ENCODE results near the gene TBPL1.

The TBPL1 gene

GRCh38 chr6:134022650-134023049, 69.6 kb downstream of the TBPL1 start:
- Histone ChIP-seq H3K4me3 (ENCODE audit: low read length) (no peak overlapping the region), H3K9ac (ENCODE audit: low read length) (no peak overlapping the region), H3K9me3 (ENCODE audit: control insufficient read depth, low read length) (no peaks in the 10 kb centered on the region), H3K36me3 (ENCODE audit: control insufficient read depth, insufficient read depth, low read length) (no peaks in the 10 kb centered on the region), H3K4me1 (ENCODE audit: control insufficient read depth, insufficient read depth, low read length) (no peaks in the 10 kb centered on the region), H3K27me3 (ENCODE audit: control insufficient read depth, insufficient read depth, low read length) (no peaks in the 10 kb centered on the region)

- Histone ChIP-seq H3K9ac (ENCODE audit: low read length) (no peak overlapping the region), H3K27me3 (ENCODE audit: control insufficient read depth, insufficient read depth, low read length) (no peaks in the 10 kb centered on the region), H3K4me1 (ENCODE audit: control insufficient read depth, insufficient read depth, low read length) (no peaks in the 10 kb centered on the region)
These were observed 73.6 kb downstream of the TBPL1 start for GRCh38 chr6:134026597-134026996.

GRCh38 chr6:134028438-134028837, 75.4 kb downstream of the TBPL1 start:
- Histone ChIP-seq H3K4me3 (ENCODE audit: low read length) (no peak overlapping the region), H3K9me3 (ENCODE audit: control insufficient read depth, low read length) (no peaks in the 10 kb centered on the region), H3K4me1 (ENCODE audit: control insufficient read depth, insufficient read depth, low read length) (no peaks in the 10 kb centered on the region), H3K36me3 (ENCODE audit: control insufficient read depth, insufficient read depth, low read length) (no peaks in the 10 kb centered on the region), H3K27me3 (ENCODE audit: control insufficient read depth, insufficient read depth, low read length) (no peaks in the 10 kb centered on the region), H3K9ac (ENCODE audit: low read length) (no peak overlapping the region)

More at GRCh38 chr6:134026597-134026996, 73.6 kb downstream of the TBPL1 start:
- no peaks in the 10 kb centered on the region for H3K36me3 ChIP-seq (ENCODE audit: control insufficient read depth, insufficient read depth, low read length)
- H3K9me3 ChIP-seq (ENCODE audit: control insufficient read depth, low read length) = no peaks in the 10 kb centered on the region
- H3K4me3 ChIP-seq (ENCODE audit: low read length) = no peak overlapping the region

DNA sequence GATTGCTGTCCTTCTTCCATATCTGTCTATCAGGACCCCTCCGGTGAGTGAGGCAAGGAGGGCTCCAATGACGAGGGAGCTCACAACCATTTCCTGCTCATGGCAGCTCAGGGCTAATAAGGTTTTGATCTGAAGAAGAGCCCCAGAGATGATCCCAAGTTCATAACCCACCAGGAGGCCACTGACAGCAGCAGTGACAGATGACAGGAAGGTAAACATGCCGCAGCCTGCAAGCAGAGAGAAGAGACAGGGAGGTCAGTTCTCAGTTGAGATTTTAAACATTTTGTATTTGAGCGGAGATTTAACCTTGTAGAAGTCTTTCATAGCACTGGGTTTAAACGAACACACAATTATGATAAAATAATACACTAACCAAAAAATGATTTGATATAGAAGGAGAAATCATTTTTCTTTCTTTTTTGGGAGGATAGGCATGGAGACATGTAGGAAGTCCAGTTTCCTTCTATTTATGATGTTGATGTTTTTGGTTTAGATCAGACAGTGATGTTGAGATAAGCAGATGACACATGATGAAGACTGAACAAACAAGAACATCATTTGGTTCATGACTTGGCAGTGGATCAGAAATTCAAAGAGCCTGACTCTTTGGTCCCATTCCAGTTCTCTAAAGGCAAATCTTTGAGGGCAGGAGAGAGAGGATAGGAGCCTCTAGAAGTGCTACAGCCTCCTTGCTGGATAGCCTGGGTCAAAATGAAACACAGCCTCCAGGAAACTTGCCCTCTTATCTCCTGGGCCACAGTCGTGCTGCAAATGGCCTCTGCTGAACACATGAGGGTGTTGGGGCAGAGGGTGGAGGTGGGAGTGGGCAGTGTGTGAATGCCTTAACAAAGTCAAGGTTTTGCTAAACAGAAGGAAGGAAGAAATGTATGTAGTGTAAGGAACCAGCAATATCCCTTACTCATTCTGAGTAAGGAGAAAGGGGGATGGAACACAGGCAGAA, 76.8 kb downstream of the TBPL1 start:
- Histone ChIP-seq H3K27me3 (ENCODE audit: control insufficient read depth, insufficient read depth, low read length) (no peaks in the 10 kb centered on the region), H3K9ac (ENCODE audit: low read length) (no peak overlapping the region), H3K36me3 (ENCODE audit: control insufficient read depth, insufficient read depth, low read length) (no peaks in the 10 kb centered on the region), H3K4me3 (ENCODE audit: low read length) (no peak overlapping the region), H3K9me3 (ENCODE audit: control insufficient read depth, low read length) (no peaks in the 10 kb centered on the region), H3K4me1 (ENCODE audit: control insufficient read depth, insufficient read depth, low read length) (peaks cover 3% of the 10 kb centered on the region)

DNA sequence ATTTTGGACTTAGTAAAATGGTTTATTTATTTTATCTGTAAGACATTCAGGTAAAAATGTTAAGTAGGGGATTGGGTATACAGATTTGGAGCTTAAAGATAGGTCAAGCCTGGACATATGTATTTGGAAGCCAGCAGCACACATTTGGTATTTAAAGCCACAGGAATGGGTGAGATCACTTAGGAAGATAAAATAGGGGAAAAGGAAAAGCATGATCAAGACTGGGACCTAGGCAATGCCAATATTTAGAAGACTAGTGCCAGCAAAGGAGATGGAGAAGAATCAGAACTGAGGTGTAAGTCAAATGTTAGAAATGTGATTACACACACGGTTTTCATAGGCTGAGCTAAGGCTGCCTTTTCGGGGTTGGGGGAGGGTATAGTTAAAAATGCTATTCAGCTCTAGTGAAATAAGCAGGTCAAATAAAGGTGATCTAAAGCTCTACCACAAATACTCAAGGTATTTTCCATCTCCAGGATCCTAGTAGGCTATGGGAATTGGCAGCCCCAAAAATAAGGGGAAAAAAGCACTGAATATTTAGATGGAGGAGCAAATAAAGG, 78.8 kb downstream of the TBPL1 start:
- no peaks in the 10 kb centered on the region for H3K9me3 ChIP-seq (ENCODE audit: control insufficient read depth, low read length)
- H3K4me3 ChIP-seq (ENCODE audit: low read length) = no peak overlapping the region
- no peak overlapping the region for H3K9ac ChIP-seq (ENCODE audit: low read length)
- H3K36me3 ChIP-seq (ENCODE audit: control insufficient read depth, insufficient read depth, low read length) = no peaks in the 10 kb centered on the region
- no peaks in the 10 kb centered on the region for H3K27me3 ChIP-seq (ENCODE audit: control insufficient read depth, insufficient read depth, low read length)
- H3K4me1 ChIP-seq (ENCODE audit: control insufficient read depth, insufficient read depth, low read length) = peaks cover 15% of the 10 kb centered on the region

DNA sequence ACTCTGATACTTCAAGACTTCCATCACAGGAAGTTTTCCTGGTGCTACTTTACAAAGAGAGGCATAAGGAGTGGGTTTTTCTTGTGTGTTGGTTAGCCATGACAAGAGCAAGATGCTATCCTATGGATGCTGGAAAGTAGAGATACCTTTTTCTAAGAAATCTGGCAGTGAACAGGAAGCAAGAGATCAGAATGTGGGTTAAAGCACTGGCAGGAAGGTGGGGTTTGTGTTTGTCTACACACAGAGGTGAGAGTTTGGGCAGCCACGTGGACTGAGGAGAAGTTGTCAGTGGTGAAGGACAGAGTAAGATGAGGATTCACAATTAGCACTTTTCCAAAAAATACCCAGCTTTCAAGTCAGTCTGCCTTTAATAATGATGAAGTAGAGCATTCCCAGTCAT, 81.5 kb downstream of the TBPL1 start:
- H3K27me3 ChIP-seq (ENCODE audit: control insufficient read depth, insufficient read depth, low read length) = no peaks in the 10 kb centered on the region
- H3K36me3 ChIP-seq (ENCODE audit: control insufficient read depth, insufficient read depth, low read length) = no peaks in the 10 kb centered on the region
- H3K9ac ChIP-seq (ENCODE audit: low read length) = no peak overlapping the region
- H3K9me3 ChIP-seq (ENCODE audit: control insufficient read depth, low read length) = no peaks in the 10 kb centered on the region
- no peak overlapping the region for H3K4me3 ChIP-seq (ENCODE audit: low read length)
- H3K4me1 ChIP-seq (ENCODE audit: control insufficient read depth, insufficient read depth, low read length) = peaks cover 15% of the 10 kb centered on the region

DNA sequence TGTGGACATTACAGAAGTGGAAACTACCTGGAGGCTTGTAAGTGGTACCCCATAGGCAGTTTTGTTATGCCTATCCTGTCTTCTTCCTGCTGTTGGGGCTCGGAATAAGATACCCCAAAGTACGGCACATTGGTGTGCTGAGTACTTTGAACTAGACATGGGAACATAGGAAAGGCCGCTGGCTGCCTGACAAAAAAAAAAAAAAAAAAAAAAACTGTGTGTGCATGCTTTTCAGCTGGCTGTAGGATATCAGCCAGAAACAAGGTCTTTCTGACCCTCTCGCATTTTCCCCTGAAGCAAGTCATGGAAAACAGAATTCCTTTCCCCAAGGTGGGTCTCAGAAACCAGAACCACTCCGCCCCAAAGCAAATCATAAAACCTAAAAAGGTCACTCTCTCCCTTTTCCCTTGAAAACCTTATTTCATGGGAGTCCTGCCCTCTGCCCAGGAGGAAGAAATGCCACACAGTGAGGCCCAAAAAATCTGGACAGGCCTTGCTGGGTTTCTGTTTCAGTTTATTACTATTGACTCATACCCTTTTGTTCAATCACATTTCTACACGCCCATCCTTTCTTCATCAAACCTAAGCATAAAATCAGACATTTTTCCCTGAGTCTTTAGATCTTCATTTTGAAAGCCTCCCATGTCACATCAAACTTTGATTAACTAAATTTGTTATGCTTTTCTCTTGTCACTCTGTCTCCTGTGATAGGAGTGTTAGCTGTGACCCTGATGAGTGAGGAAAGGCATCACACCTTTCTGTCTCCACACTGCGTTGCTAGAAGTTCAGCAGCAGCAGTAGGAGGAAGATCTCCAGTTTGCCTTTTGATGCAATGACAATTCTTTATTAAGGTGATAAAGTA, 82.2 kb downstream of the TBPL1 start:
- H3K9ac ChIP-seq (ENCODE audit: low read length) = no peak overlapping the region
- H3K4me1 ChIP-seq (ENCODE audit: control insufficient read depth, insufficient read depth, low read length) = peaks cover 15% of the 10 kb centered on the region
- H3K9me3 ChIP-seq (ENCODE audit: control insufficient read depth, low read length) = no peaks in the 10 kb centered on the region
- no peaks in the 10 kb centered on the region for H3K27me3 ChIP-seq (ENCODE audit: control insufficient read depth, insufficient read depth, low read length)
- H3K4me3 ChIP-seq (ENCODE audit: low read length) = no peak overlapping the region
- no peaks in the 10 kb centered on the region for H3K36me3 ChIP-seq (ENCODE audit: control insufficient read depth, insufficient read depth, low read length)

DNA sequence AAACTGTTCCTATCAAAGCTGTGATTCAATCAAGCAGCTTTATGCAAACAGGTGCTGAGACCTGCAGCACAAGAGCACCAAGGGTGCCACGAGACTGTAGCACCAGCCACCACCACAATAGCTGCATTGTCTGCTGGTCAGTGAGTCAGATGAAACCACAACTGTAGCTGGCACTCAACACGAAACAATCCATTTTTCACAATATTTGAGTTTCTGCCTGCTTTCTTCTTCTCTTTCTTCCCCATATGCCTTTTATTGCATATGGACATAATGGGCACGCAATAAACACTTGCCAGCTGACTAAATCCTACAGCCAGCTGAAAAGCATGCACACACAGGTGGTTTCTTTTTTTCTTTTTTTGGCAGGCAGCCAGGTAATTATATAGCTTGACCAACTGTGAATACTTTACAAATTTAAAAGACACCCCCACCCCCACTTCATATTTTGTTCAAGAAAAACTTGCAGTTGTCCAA, 82.8 kb downstream of the TBPL1 start:
- H3K9me3 ChIP-seq (ENCODE audit: control insufficient read depth, low read length) = no peaks in the 10 kb centered on the region
- no peak overlapping the region for H3K4me3 ChIP-seq (ENCODE audit: low read length)
- no peaks in the 10 kb centered on the region for H3K36me3 ChIP-seq (ENCODE audit: control insufficient read depth, insufficient read depth, low read length)
- H3K9ac ChIP-seq (ENCODE audit: low read length) = no peak overlapping the region
- no peaks in the 10 kb centered on the region for H3K27me3 ChIP-seq (ENCODE audit: control insufficient read depth, insufficient read depth, low read length)
- H3K4me1 ChIP-seq (ENCODE audit: control insufficient read depth, insufficient read depth, low read length) = peaks cover 15% of the 10 kb centered on the region

DNA sequence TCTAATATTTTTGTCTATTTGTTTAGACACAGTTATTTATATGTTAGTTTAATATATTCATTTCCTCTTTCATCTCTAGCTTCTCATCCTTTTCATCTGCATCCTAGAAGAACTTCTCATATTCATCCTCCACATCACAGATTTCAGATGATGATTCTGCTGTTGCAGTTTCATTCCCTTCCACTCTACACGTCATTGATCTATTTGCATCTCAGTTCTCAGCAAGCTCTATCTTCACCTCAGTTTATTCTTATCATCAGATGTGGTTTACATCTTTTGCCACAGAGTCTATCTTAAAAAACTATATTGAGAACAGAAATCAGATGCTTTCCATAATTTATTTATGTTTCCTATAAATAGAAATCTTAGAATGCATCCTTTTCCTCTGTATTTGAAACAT, 86.1 kb downstream of the TBPL1 start:
- no peak overlapping the region for H3K9ac ChIP-seq (ENCODE audit: low read length)
- peaks cover 15% of the 10 kb centered on the region for H3K4me1 ChIP-seq (ENCODE audit: control insufficient read depth, insufficient read depth, low read length)
- H3K9me3 ChIP-seq (ENCODE audit: control insufficient read depth, low read length) = no peaks in the 10 kb centered on the region
- no peaks in the 10 kb centered on the region for H3K36me3 ChIP-seq (ENCODE audit: control insufficient read depth, insufficient read depth, low read length)
- H3K4me3 ChIP-seq (ENCODE audit: low read length) = no peak overlapping the region
- no peaks in the 10 kb centered on the region for H3K27me3 ChIP-seq (ENCODE audit: control insufficient read depth, insufficient read depth, low read length)
